ENCODE results near the gene ZNF385A.

DNA sequence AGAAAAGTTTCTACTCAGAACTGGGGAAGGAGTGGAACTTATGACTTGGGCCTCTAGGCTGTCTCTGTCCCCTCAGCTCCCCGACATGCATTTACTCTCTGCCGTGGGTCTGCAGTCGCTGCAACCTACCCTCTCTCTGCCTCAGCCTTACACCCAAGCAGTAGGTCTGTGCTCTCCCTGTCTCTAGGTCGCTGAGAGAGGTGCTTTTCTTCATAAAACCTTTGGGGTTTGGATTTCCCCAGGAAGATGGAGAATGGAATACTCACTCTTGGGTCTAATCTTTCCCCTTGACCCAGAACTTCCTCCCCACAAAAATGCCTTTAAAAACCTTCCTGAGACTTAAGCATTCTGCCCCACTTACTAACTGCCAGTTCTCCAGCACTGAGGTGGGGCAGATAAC is 33.2 kb downstream of the ZNF385A start:
- TF ChIP-seq, protein P1, sequence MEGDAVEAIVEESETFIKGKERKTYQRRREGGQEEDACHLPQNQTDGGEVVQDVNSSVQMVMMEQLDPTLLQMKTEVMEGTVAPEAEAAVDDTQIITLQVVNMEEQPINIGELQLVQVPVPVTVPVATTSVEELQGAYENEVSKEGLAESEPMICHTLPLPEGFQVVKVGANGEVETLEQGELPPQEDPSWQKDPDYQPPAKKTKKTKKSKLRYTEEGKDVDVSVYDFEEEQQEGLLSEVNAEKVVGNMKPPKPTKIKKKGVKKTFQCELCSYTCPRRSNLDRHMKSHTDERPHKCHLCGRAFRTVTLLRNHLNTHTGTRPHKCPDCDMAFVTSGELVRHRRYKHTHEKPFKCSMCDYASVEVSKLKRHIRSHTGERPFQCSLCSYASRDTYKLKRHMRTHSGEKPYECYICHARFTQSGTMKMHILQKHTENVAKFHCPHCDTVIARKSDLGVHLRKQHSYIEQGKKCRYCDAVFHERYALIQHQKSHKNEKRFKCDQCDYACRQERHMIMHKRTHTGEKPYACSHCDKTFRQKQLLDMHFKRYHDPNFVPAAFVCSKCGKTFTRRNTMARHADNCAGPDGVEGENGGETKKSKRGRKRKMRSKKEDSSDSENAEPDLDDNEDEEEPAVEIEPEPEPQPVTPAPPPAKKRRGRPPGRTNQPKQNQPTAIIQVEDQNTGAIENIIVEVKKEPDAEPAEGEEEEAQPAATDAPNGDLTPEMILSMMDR (IDR thresholded peaks at IDR 0.05; ENCODE audit: extremely low read depth in 1 of 2, insufficient read depth in 1 of 2, low read depth in 1 of 2, low read length in 2 of 2): no peak
- no peak for TF ChIP-seq POLR2A (IDR thresholded peaks at IDR 0.05; ENCODE audit: low read depth, low read length)
- no peak for TF ChIP-seq EZH2 (IDR thresholded peaks at IDR 0.05; ENCODE audit: borderline replicate concordance, low read depth, low read length, severe bottlenecking)

Data from endothelial cell of umbilical vein (primary cell).